ENCODE measurements around the gene MRC2.

MRC2 gene

GRCh38 chr17:62660629-62661118, 33.2 kb downstream of the MRC2 start:
- no peaks in the 10 kb centered on the region for H3K9me2 ChIP-seq (replicated peaks; ENCODE audit: insufficient read depth, low read length)
- no peaks in the 10 kb centered on the region for H3K9me3 ChIP-seq (replicated peaks; ENCODE audit: insufficient read depth, low read length)
- no peaks in the 10 kb centered on the region for H3K27me3 ChIP-seq (replicated peaks; ENCODE audit: insufficient read depth, low read length)
- H3K4me2 ChIP-seq (ENCODE audit: low read depth, low read length): no peak overlapping the region
- H4K20me1 ChIP-seq (ENCODE audit: insufficient read depth, low read length): no peaks in the 10 kb centered on the region
- no peak overlapping the region for H2AFZ ChIP-seq (ENCODE audit: low read length)
- DNase-seq: no peak
- no peaks in the 10 kb centered on the region for H3K79me2 ChIP-seq (ENCODE audit: low read length)
- H3K9ac ChIP-seq (ENCODE audit: low read length): no peak overlapping the region
- TF ChIP-seq CTCF (IDR thresholded peaks at IDR 0.05; ENCODE audit: low read length): no peak
- no peak for TF ChIP-seq EZH2 (optimal IDR thresholded peaks at IDR 0.05; ENCODE audit: low read depth, low read length)
- TF ChIP-seq EZH2phosphoT487 (IDR thresholded peaks at IDR 0.05; ENCODE audit: low read length): no peak
- H3K4me1 ChIP-seq (ENCODE audit: low read length): no peaks in the 10 kb centered on the region
- H3F3A ChIP-seq (ENCODE audit: insufficient read depth, low read length): no peaks in the 10 kb centered on the region
- H3K27ac ChIP-seq (ENCODE audit: low read length): no peak overlapping the region
- no peak overlapping the region for H3K4me3 ChIP-seq (ENCODE audit: low read length)
- no peaks in the 10 kb centered on the region for H3K36me3 ChIP-seq (replicated peaks; ENCODE audit: insufficient read depth, low read length)

GRCh38 chr17:62661337-62661736, 33.9 kb downstream of the MRC2 start:
- Histone ChIP-seq H3K79me2 (ENCODE audit: low read length) (no peaks in the 10 kb centered on the region), H3K4me3 (ENCODE audit: low read length) (no peak overlapping the region), H3K9ac (ENCODE audit: low read length) (no peak overlapping the region), H2AFZ (ENCODE audit: low read length) (no peak overlapping the region), H3K4me1 (ENCODE audit: low read length) (no peaks in the 10 kb centered on the region), H3K27ac (ENCODE audit: low read length) (no peak overlapping the region), H3F3A (ENCODE audit: insufficient read depth, low read length) (no peaks in the 10 kb centered on the region), H3K36me3 (replicated peaks; ENCODE audit: insufficient read depth, low read length) (no peaks in the 10 kb centered on the region), H3K9me3 (replicated peaks; ENCODE audit: insufficient read depth, low read length) (no peaks in the 10 kb centered on the region), H3K9me2 (replicated peaks; ENCODE audit: insufficient read depth, low read length) (no peaks in the 10 kb centered on the region), H3K27me3 (replicated peaks; ENCODE audit: insufficient read depth, low read length) (no peaks in the 10 kb centered on the region), H3K4me2 (ENCODE audit: low read depth, low read length) (no peak overlapping the region), H4K20me1 (ENCODE audit: insufficient read depth, low read length) (no peaks in the 10 kb centered on the region)
- no peak for TF ChIP-seq EZH2phosphoT487 (IDR thresholded peaks at IDR 0.05; ENCODE audit: low read length)
- no peak for TF ChIP-seq EZH2 (optimal IDR thresholded peaks at IDR 0.05; ENCODE audit: low read depth, low read length)
- TF ChIP-seq CTCF (IDR thresholded peaks at IDR 0.05; ENCODE audit: low read length): no peak
- DNase-seq: no peak

GRCh38 chr17:62662855-62663254, 35.4 kb downstream of the MRC2 start:
- H4K20me1 ChIP-seq (ENCODE audit: insufficient read depth, low read length): no peaks in the 10 kb centered on the region
- H3K27me3 ChIP-seq (replicated peaks; ENCODE audit: insufficient read depth, low read length): no peaks in the 10 kb centered on the region
- no peaks in the 10 kb centered on the region for H3K79me2 ChIP-seq (ENCODE audit: low read length)
- H3K36me3 ChIP-seq (replicated peaks; ENCODE audit: insufficient read depth, low read length): no peaks in the 10 kb centered on the region
- TF ChIP-seq CTCF (IDR thresholded peaks at IDR 0.05; ENCODE audit: low read length) (no peak), EZH2phosphoT487 (IDR thresholded peaks at IDR 0.05; ENCODE audit: low read length) (no peak), EZH2 (optimal IDR thresholded peaks at IDR 0.05; ENCODE audit: low read depth, low read length) (no peak)
- no peaks in the 10 kb centered on the region for H3K4me1 ChIP-seq (ENCODE audit: low read length)
- DNase-seq: no peak
- H3K4me2 ChIP-seq (ENCODE audit: low read depth, low read length): no peak overlapping the region
- H3K9ac ChIP-seq (ENCODE audit: low read length): no peak overlapping the region
- H3K27ac ChIP-seq (ENCODE audit: low read length): no peak overlapping the region
- H2AFZ ChIP-seq (ENCODE audit: low read length): no peak overlapping the region
- no peaks in the 10 kb centered on the region for H3K9me3 ChIP-seq (replicated peaks; ENCODE audit: insufficient read depth, low read length)
- no peaks in the 10 kb centered on the region for H3F3A ChIP-seq (ENCODE audit: insufficient read depth, low read length)
- H3K4me3 ChIP-seq (ENCODE audit: low read length): no peak overlapping the region
- H3K9me2 ChIP-seq (replicated peaks; ENCODE audit: insufficient read depth, low read length): no peaks in the 10 kb centered on the region

Measured in MM.1S (cell line).